GM19372 (cell line): Measurements from ENCODE around the gene MCCC1.
A peak's percentile ranks its signal among the peaks of the same experiment; 100 is the strongest.
"Not testable (repeated sequence)": the region's sequence is repeated elsewhere in the genome, so short reads cannot be mapped to it uniquely, and the experiment has no call there.

ENCODE experiments used
- ATAC-seq: cut with Tn5 transposase; IDR thresholded peaks from one replicate; pipeline ENCODE4 v1.9.1; 2021; ENCODE audit warnings: mild to moderate bottlenecking, low read depth, moderate library complexity; ENCODE audit not compliant: unreplicated experiment

MCCC1 gene

GRCh38 chr3:183106635-183107034 lies 7.3 kb upstream of the MCCC1 start:
- ATAC-seq = no peak

DNA sequence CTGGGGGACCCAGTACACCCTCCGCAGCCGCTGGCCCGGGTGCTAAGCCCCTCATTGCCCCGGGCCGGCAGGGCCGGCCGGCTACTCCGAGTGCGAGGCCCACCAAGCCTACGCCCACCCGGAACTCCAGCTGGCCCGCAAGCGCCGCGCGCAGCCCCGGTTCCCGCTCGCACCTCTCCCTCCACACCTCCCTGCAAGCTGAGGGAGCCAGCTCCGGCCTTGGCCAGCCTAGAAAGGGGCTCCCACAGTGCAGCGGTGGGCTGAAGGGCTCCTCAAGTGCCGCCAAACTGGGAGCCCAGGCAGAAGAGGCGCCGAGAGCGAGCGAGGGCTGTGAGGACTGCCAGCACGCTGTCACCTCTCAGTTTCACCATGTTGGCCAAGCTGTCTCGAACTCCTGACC lies 4.7 kb upstream of the MCCC1 start:
- ATAC-seq = not testable (repeated sequence)

- ATAC-seq = not testable (repeated sequence)
Measured at GRCh38 chr3:183101040-183101439, 1.7 kb upstream of the MCCC1 start.

- ATAC-seq = no peak
Measured at GRCh38 chr3:183100376-183100775, 1.1 kb upstream of the MCCC1 start.

DNA sequence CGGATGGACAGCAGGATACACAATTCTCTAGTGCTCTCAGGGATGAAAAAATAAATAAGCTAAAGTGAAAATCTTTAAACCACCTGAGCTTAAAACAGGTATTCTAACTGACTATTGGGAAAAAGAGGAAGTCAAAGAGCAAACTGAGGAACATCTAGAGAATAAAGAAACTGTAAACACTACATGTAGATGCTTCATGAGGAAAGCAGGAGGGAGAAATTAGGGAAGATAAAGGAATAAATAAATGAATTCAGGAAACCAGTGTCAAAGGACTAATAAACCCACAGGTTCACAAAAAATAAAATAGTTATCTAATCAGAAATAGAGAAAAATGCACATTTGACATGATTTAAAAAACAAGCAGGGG lies 525 bp upstream of the MCCC1 start:
- peak; percentile 4 for ATAC-seq

DNA sequence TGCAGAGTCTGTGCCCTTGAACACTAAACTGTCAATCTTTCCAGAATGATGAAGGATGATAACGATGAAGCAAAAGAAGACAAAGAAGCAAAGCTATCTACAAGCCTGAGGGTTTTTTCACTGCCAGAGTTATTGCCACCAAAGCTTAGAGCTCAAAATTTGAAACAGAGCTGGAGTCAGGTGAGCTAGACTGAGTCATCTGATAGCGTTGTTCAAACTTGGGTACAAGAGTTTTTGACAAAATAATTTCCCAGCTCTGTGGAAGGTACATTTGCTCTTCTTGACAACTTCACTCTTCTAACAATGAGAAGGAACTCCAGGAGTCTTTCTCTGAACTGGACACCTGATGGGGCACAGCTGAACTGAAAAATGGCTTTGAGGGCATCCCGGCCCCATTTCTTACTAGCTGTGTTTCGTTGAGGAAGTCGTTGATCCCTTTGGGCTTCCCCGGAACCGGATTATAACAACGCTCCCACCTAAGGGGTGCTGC lies 715 bp downstream of the MCCC1 start:
- no peak for ATAC-seq

DNA sequence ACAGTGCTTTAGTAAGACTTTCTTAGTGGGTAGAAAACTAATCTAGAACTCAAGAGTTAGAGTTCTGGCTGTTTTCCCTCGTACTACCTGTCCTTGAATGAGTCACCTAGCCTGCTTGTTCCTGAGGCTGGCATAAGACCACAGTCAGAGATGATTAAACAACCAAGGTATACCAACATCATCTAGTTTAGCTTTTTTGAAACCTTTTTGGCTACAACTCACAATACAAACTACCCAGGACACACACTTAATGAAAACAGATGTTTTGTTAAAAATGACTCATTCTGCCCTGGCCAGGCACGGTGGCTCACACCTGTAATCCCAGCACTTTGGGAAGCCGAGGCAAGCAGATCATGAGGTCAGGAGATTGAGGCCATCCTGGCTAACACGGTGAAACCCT lies 4.6 kb downstream of the MCCC1 start:
- no peak for ATAC-seq

DNA sequence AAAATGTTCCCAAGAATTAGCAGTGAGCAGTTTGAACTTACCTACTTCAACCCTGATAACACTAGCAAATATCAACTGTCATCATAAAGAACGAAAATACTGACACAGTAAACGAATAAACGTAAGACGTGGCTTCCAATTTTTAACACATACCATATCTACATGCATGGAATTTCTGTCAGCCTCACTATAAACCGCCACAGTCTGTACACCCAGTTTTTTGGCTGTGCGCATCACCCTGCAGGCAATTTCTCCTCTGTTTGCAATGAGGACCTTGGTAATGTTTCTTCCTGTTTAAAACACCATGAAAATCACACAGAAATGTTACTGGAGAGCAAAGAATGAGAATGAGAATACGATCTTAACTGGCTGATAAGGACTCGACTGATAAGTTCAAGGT lies 7.0 kb downstream of the MCCC1 start:
- ATAC-seq = no peak

DNA sequence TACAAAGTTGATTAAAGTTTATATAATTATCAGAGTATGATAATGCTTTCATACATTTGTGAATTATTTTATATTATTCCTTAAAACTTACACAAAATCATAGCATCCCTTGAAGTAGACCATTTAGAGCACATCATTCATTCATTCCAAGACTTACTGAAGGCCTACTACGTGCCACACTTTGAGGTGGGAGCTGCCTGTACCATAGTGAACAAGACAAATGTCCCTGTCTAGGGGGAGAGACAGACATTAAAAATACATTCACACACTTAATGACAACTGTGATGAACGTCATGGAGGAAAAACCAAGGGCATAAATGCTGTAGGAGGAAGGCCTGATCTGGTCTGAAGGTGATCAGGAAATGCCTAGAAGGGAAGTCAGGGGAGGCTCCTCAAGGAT lies 12.1 kb downstream of the MCCC1 start:
- ATAC-seq = no peak

- no peak for ATAC-seq
Measured at GRCh38 chr3:183085634-183086390, 13.5 kb downstream of the MCCC1 start.

DNA sequence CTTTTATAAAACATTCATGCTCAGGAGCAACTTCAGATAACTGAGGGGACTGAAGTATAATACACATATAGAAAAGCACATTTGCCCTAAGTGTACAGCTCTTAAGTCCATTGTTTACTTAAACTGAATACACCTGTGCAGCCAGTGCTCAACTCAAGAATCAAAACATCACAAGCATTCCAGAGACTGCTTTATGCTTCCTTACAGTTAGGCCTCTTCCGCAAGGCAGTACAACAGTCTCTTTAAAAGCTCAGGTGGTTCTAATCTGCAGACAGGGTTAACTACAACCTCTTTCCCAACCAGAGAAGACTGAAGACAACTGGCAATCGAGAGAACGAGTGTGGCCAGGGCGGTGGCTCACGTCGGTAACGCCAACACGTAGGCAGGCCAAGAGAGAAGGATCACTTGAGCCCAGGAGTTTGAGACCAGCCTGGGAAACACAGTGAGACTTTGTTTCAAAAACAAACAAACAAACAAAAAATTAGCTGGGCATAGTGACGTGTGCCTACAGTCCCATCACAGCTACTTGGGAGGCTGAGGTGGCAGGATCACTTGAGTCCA lies 16.9 kb downstream of the MCCC1 start:
- ATAC-seq = no peak

GRCh38 chr3:183081459-183082183 lies 17.7 kb downstream of the MCCC1 start:
- no peak for ATAC-seq

DNA sequence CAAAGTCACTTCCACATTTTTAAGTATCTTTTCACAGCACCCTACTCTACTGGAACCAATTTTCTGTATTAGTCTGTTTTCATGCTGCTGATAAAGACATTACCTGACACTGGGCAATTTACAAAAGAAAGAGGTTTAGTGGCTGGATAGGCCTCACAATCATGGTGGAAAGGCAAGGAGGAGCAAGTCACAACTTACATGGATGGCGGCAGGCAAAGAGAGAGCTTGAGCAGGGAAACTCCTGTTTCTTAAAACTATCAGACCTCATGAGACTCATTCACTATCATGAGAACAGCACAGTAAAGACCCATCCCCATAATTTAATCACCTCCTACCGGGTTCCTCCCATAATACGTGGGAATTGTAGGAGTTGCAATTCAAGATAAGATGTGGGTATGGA lies 18.7 kb downstream of the MCCC1 start:
- ATAC-seq = no peak

GRCh38 chr3:183074881-183075280 lies 24.4 kb downstream of the MCCC1 start:
- no peak for ATAC-seq

DNA sequence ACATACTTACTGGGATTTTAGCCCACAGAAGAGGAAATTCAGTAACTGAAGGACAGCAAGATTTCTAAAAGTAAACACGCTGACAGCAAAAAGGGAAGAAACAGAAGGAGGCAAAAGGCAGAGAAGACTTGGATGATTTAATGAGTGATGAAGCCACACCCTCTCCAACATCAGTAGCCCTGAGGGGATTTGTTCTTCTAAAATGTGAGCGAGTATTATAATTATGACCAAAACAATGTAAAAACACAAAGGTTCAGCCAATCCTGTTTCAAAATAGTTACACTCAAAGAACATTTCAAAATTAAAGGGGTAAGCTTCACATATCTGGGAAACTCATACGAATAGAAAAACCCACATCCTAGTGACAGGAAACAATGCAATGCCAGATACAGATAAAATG lies 25.0 kb downstream of the MCCC1 start:
- ATAC-seq = no peak

- ATAC-seq = no peak
Measured at GRCh38 chr3:183073839-183074238, 25.5 kb downstream of the MCCC1 start.

- no peak for ATAC-seq
Measured at GRCh38 chr3:183070892-183071291, 28.4 kb downstream of the MCCC1 start.

DNA sequence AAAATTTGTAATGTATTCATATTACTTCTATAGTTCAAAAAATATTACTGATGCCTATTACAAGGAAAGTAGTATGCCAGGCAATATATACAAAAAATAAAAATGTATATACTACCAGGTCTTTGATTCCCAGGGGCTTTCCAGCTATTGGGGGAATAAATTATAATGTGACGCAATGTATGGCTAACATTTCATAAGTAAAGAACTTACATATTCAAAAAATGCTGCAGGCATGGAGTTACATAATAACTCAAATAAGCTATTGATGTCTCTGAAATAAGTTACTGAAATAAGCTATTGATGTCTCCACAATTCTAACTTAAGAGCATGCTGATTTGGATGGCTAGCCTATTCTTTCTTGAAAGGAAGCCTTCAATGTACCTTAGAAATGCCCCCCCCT lies 30.2 kb downstream of the MCCC1 start:
- no peak for ATAC-seq

- ATAC-seq = not testable (repeated sequence)
Measured at GRCh38 chr3:183066891-183067290, 32.4 kb downstream of the MCCC1 start.

- ATAC-seq = no peak
Measured at GRCh38 chr3:183064475-183064874, 34.8 kb downstream of the MCCC1 start.

- no peak for ATAC-seq
Measured at GRCh38 chr3:183061391-183062172, 37.7 kb downstream of the MCCC1 start.
